Embryonic facial prominence (tissue), 1 donor: Measurements from ENCODE around the gene FBXO10.

Source experiments
- DNase-seq: peaks from one replicate; pipeline ENCODE4 v3.0.0-alpha.2; 2016; ENCODE audit errors: extremely low spot score

Gene FBXO10

GRCh38 chr9:37593883-37594448 is 17.8 kb upstream of the FBXO10 start:
- no peak for DNase-seq

- peak; percentile 85 for DNase-seq
These were observed 16.1 kb upstream of the FBXO10 start, which contains the start of gene TOMM5 for GRCh38 chr9:37592108-37592951. TOMM5 (minus strand) TSS chr9:37592597; CDS start chr9:37592532, 65 bp downstream.

- no peak for DNase-seq
These were observed 11.3 kb upstream of the FBXO10 start for GRCh38 chr9:37587521-37587920.

- DNase-seq = no peak
These were observed 7.4 kb upstream of the FBXO10 start for GRCh38 chr9:37583522-37584121.

GRCh38 chr9:37582548-37583157 is 6.5 kb upstream of the FBXO10 start:
- DNase-seq = no peak

GRCh38 chr9:37575511-37575914 is 667 bp downstream of the FBXO10 start:
- no peak for DNase-seq

- DNase-seq = no peak
These were observed 1.2 kb downstream of the FBXO10 start for GRCh38 chr9:37575001-37575400.

- DNase-seq = no peak
These were observed 1.9 kb downstream of the FBXO10 start for GRCh38 chr9:37574241-37574721.

- no peak for DNase-seq
These were observed 4.9 kb downstream of the FBXO10 start for GRCh38 chr9:37571282-37571681.

GRCh38 chr9:37566716-37567115 is 9.5 kb downstream of the FBXO10 start:
- no peak for DNase-seq

GRCh38 chr9:37565661-37566618 is 10.2 kb downstream of the FBXO10 start:
- DNase-seq = no peak

- no peak for DNase-seq
These were observed 11.3 kb downstream of the FBXO10 start for GRCh38 chr9:37564916-37565315.

- DNase-seq = no peak
These were observed 12.2 kb downstream of the FBXO10 start for GRCh38 chr9:37563806-37564513.

- DNase-seq = no peak
These were observed 13.4 kb downstream of the FBXO10 start for GRCh38 chr9:37562826-37563225.

- DNase-seq = no peak
These were observed 14.5 kb downstream of the FBXO10 start for GRCh38 chr9:37561682-37562081.

- DNase-seq = no peak
These were observed 16.2 kb downstream of the FBXO10 start for GRCh38 chr9:37559855-37560592.

GRCh38 chr9:37559125-37559524 is 17.1 kb downstream of the FBXO10 start:
- no peak for DNase-seq

GRCh38 chr9:37555786-37556185 is 20.4 kb downstream of the FBXO10 start:
- no peak for DNase-seq

- DNase-seq = no peak
These were observed 21.9 kb downstream of the FBXO10 start for GRCh38 chr9:37554318-37554717.

GRCh38 chr9:37551888-37552287 is 24.3 kb downstream of the FBXO10 start:
- no peak for DNase-seq
